ENCODE results near the gene BMP5.

BMP5 gene

GRCh38 chr6:55802259-55802658, 73.1 kb downstream of the BMP5 start:
- no peak for DNase-seq

GRCh38 chr6:55798571-55798970, 76.8 kb downstream of the BMP5 start:
- no peak for DNase-seq

GRCh38 chr6:55794136-55794812, 81.1 kb downstream of the BMP5 start:
- DNase-seq, result no peak

GRCh38 chr6:55785273-55785672, 90.1 kb downstream of the BMP5 start:
- no peak for DNase-seq

GRCh38 chr6:55782275-55782674, 93.1 kb downstream of the BMP5 start:
- DNase-seq, result no peak

GRCh38 chr6:55778705-55779104, 96.7 kb downstream of the BMP5 start:
- DNase-seq, result no peak

- DNase-seq, result no peak
These were observed 97.9 kb downstream of the BMP5 start for GRCh38 chr6:55777469-55777868.

GRCh38 chr6:55776113-55776512, 99.3 kb downstream of the BMP5 start:
- DNase-seq, result no peak

GRCh38 chr6:55775029-55775318, 100.4 kb downstream of the BMP5 start:
- no peak for DNase-seq

GRCh38 chr6:55774286-55775028, 100.9 kb downstream of the BMP5 start:
- DNase-seq, result no peak

- DNase-seq, result no peak
These were observed 101.7 kb downstream of the BMP5 start for GRCh38 chr6:55773620-55774216.

GRCh38 chr6:55772730-55773129, 102.7 kb downstream of the BMP5 start:
- no peak for DNase-seq

GRCh38 chr6:55759536-55759935, 115.9 kb downstream of the BMP5 start:
- no peak for DNase-seq

GRCh38 chr6:55758156-55758937, 117.0 kb downstream of the BMP5 start:
- DNase-seq, result no peak

GRCh38 chr6:55756531-55757031, 118.8 kb downstream of the BMP5 start:
- no peak for DNase-seq

- no peak for DNase-seq
These were observed 126.5 kb downstream of the BMP5 start for GRCh38 chr6:55748880-55749279.

- DNase-seq, result no peak
These were observed 128.9 kb downstream of the BMP5 start for GRCh38 chr6:55746473-55746872.

- no peak for DNase-seq
These were observed 141.1 kb downstream of the BMP5 start for GRCh38 chr6:55734256-55734655.

GRCh38 chr6:55729665-55730064, 145.7 kb downstream of the BMP5 start:
- no peak for DNase-seq

- DNase-seq, result no peak
These were observed 149.2 kb downstream of the BMP5 start for GRCh38 chr6:55726144-55726543.

GRCh38 chr6:55714831-55715230, 160.6 kb downstream of the BMP5 start:
- DNase-seq, result no peak

- DNase-seq, result no peak
These were observed 162.0 kb downstream of the BMP5 start for GRCh38 chr6:55713436-55713835.

- no peak for DNase-seq
These were observed 166.7 kb downstream of the BMP5 start for GRCh38 chr6:55708711-55709110.
